Epithelial cell of prostate (primary cell): ENCODE data around the gene PDE6G.
A peak's percentile ranks its signal among the peaks of the same experiment; 100 is the strongest.
"Not testable (repeated sequence)": the region's sequence is repeated elsewhere in the genome, so short reads cannot be mapped to it uniquely, and the experiment has no call there.

ENCODE experiments used
- DNase-seq: peaks from one replicate; pipeline ENCODE4 v3.0.0-alpha.2; 2011; ENCODE audit warnings: low read depth, low spot score
- H3K27ac ChIP-seq: fragments of 450-650 bp; 2 replicates; pipeline ENCODE4 v1.5.1; 2017; ENCODE audit warnings: mild to moderate bottlenecking

PDE6G gene

GRCh38 chr17:81638683-81639082 is 17.7 kb downstream of the PDE6G start:
- no peak overlapping the region for H3K27ac ChIP-seq
- no peak for DNase-seq

DNA sequence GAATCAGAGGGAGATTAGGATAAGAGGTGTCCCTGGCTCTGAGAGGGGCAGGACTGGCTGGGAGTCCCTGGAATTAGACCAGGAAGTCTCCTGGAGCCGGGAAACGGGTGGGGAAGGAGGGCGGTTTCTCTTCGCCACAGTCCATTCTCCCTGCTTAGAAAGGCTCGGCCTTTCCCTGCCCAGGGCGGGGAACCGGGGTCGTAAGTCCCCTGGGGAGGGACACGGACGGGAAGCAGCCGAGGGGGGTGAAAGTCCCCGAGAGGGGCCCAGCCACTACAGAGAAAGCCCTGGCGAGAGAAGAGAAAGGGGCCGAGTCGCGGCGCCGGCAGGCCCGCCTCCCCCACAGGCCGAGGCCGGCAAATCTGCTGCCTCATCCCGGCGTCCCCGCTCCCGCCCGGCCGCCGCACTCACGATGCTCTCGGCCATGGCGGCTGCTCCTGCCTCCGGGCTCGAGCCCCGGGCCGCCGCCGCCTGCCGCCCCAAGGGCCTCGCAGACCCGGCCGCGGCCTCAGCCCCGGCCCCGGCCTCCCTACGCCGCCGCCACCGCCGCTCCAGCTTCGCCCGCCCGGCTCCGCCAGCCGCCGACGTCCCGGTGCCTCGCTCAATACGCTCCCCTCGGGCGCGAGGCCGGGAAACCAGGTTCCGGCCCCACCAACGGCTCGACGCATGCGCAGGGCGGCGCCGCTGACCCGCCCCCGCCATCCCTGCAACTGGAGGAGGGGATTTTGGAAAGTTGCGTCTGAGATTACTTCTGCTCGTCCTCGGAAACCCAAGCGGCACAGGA is 19.6 kb downstream of the PDE6G start, which contains the start of the genes NPLOC4 and TSPAN10:
TSS of gene NPLOC4 (minus strand) at position 608 of the 784 bp plus-strand sequence. CDS start at position 426, 182 bp downstream.
TSS of gene TSPAN10 (plus strand) at position 692 of the 784 bp plus-strand sequence. CDS start 5,217 bp downstream, outside the sequence.
- peak within 1 kb of the TSS; percentile 86 for H3K27ac ChIP-seq
- DNase-seq = peak; percentile 26

GRCh38 chr17:81635973-81636504 is 20.3 kb downstream of the PDE6G start:
- DNase-seq = peak; percentile 5
- H3K27ac ChIP-seq = peak overlapping the region; percentile 86

DNA sequence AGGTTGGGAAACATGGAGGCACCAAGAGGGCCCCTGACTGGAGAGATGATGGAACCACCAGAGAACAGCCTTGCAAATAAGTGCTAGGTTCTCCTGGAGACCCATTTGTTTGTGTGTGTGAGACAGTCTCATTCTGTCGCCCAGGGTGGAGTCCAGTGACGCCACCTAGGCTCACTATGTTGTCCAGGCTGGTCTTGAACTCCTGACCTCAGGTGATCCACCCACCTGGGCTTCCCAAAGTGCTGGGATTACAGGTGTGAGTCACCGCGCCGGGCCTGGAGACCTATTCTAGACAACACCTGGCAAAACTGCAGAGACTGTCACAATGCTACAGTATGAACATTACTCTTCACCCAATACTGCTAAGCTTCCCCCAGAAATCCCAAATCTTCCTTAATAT is 20.9 kb downstream of the PDE6G start:
- H3K27ac ChIP-seq = peak overlapping the region; percentile 86
- no peak for DNase-seq

- DNase-seq = no peak
- no peak overlapping the region for H3K27ac ChIP-seq
Measured at GRCh38 chr17:81631482-81631881, 24.9 kb downstream of the PDE6G start.

GRCh38 chr17:81630274-81630673 is 26.1 kb downstream of the PDE6G start:
- no peak for DNase-seq
- H3K27ac ChIP-seq = no peak overlapping the region

GRCh38 chr17:81621494-81622130 is 34.7 kb downstream of the PDE6G start:
- DNase-seq = no peak
- H3K27ac ChIP-seq = no peak overlapping the region

DNA sequence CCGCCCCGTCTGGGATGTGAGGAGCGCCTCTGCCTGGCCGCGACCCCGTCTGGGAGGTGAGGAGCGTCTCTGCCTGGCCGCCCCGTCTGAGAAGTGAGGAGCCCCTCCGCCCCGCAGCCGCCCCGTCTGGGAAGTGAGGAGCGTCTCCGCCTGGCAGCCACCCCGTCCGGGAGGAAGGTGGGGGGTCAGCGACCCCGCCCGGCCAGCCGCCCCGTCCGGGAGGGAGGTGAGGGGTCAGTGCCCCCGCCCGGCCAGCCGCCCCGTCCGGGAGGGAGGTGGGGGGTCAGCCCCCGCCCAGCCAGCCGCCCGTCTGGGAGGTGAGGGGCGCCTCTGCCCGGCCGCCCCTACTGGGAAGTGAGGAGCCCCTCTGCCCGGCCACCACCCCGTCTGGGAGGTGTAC is 38.0 kb downstream of the PDE6G start:
- H3K27ac ChIP-seq, DNase-seq: not testable (repeated sequence)

DNA sequence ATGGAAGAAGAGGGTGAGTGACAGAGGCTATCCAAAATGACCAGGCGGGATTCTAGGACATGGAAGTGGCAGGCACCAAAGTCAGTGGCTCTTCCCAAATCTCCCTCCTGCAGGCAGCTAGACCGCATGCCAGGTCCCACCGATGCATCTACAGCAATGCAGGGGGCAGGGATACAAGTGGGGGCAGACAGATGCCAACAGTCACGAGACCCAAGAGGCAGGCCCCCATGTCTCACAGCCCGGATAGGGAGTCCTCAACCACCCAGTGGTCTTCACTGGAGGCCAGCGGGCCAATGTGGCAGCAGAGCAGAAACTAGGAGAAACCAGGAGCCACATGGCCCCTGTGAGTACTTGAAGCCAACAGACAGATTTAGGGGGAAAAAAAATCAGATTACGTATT is 39.5 kb downstream of the PDE6G start:
- H3K27ac ChIP-seq = no peak overlapping the region

GRCh38 chr17:81615401-81615930 is 40.9 kb downstream of the PDE6G start:
- no peak for DNase-seq
- no peak overlapping the region for H3K27ac ChIP-seq

More for the DNA sequence above, 39.5 kb downstream of the PDE6G start:
- no peak for DNase-seq

GRCh38 chr17:81612172-81612970 is 44.0 kb downstream of the PDE6G start:
- no peak overlapping the region for H3K27ac ChIP-seq
- no peak for DNase-seq

DNA sequence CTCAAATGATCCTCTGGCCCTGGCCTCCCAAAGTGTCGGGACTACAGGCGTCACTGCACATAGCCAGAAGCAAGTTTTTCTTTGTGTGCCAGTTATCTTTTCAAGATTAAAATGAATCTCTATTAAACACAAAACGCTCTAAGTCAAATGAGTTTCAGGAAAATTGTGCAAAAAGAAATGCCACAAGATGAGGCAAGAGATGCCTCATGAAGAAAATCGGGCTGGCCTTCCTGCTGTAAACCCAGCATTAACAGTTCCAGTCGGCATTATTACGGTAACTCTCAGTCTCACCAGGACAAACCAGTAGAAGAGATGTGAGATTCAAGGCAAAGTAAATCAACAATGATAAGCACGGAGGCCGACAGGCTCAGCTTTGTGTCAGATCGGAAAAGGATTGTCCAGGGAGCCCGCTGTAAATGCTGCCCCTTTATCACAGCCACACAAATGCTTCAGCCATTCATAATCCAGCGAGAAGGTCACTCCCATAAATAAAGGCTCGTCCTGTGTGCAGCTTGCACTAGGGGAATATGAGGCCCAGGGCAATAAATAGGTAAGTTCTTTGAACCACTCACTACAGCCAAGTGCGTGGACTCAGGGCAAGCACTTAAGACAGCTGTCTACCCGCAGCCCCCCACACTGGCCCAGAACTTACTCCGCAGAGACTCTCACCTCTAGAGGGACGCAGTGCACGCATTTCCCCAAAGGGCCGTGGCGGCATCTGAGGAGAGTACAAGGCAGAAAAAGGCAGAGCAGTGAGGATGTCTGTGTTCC is 46.6 kb downstream of the PDE6G start:
- H3K27ac ChIP-seq = no peak overlapping the region
- DNase-seq = no peak

- H3K27ac ChIP-seq = no peak overlapping the region
- DNase-seq = no peak
Measured at GRCh38 chr17:81608605-81609004, 47.7 kb downstream of the PDE6G start.

DNA sequence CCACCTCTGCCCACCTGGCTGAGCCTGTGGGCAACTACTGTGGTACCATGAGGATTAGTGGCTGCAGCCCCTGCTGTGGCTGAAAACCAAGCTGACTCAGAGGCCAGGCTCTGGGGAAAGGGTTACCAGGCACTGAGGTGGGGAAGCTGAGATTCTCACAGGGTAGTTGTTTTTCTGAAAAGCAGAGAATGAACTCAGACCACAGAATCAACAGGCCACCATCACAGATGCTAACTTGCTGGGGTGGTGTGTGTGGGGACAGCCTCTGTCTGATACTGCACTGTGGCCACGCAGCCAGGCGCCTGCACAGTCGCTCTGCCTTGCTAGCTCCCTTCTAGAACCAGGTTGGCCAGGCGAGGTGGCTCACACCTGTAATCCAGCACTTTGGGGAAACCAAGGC is 48.3 kb downstream of the PDE6G start:
- no peak overlapping the region for H3K27ac ChIP-seq

DNA sequence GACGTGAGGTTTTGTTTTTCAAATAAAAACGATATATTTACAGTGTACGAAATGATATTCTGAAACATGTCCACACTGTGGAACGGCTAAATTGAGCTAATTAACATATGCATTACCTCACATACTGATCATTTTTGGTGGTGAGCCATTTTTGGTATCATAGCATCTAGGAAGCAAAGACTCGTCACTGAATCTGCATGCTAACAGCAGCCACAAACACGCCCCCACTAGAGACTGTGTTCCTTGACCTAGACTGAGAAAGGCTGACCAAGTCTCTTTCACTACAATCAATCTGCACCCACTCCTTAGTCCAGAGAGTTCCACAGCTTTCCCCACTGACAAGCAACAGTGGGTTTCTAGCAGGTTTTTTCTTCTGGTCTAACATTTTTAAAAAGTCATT is 48.9 kb downstream of the PDE6G start:
- no peak for DNase-seq
- H3K27ac ChIP-seq = no peak overlapping the region

More for the DNA sequence above, 48.3 kb downstream of the PDE6G start:
- no peak for DNase-seq

DNA sequence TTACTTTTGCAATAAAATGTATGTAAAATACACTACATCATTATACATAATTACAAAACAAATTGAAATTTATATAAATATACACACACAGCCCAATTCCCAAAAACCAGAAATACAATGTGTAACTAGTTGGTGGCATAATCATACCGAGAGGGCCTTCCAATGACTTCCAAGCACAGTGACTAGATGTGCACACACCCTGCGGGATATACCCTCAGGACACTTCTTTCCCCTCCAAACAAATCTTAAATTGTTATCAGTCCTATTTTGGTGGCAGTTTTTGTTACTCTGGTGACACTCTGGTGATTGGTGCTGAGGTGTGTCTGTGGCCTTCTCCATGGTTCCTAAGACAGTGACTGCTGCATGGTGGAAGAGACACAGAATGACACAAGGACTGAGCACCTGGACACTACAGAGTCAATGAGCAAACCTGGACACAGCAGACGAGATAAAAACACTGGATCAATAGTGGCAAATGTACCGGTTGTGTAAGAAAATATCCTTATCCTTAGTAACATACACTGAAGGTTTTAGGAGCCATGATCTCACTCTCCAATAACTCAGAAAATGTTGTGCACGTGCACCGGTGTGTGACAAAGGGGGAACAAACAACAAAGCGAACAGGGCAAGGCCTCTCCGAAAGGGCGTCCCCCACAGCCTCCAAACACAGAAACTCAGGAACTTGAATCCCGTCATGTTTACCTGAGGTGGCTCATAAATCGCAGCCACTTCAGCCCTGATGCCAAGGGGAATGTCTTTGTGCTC is 52.3 kb downstream of the PDE6G start:
- H3K27ac ChIP-seq = no peak overlapping the region
- DNase-seq = no peak

GRCh38 chr17:81601525-81602120 is 54.7 kb downstream of the PDE6G start:
- no peak overlapping the region for H3K27ac ChIP-seq
- DNase-seq = no peak
